ENCODE data around the gene NKAPL. TPM values are rescaled to one million over a fixed set of nuclear protein-coding genes. Genes with fewer than 3 reads are reported as not detected.

The NKAPL gene
- total RNA-seq, 1 donor, result 1.7 TPM

DNA sequence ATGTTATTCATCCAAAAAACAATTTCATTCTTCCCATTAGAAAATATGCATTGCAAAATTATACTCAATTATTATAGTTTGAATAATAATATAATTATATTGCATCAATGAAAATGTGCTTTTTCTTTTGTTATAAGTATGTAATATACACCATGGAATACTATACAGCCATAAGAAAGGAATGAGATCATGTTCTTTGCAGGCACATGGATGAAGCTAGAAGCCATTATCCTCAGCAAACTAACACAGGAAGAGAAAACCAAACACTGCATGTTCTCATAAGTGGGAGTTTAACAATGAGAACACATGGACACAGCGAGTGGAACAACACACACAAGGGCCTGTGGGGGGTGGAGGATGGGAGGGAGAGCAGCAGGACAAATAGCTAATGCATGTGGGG lies 2.1 kb upstream of the NKAPL start:
- TF ChIP-seq, protein P1, sequence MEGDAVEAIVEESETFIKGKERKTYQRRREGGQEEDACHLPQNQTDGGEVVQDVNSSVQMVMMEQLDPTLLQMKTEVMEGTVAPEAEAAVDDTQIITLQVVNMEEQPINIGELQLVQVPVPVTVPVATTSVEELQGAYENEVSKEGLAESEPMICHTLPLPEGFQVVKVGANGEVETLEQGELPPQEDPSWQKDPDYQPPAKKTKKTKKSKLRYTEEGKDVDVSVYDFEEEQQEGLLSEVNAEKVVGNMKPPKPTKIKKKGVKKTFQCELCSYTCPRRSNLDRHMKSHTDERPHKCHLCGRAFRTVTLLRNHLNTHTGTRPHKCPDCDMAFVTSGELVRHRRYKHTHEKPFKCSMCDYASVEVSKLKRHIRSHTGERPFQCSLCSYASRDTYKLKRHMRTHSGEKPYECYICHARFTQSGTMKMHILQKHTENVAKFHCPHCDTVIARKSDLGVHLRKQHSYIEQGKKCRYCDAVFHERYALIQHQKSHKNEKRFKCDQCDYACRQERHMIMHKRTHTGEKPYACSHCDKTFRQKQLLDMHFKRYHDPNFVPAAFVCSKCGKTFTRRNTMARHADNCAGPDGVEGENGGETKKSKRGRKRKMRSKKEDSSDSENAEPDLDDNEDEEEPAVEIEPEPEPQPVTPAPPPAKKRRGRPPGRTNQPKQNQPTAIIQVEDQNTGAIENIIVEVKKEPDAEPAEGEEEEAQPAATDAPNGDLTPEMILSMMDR (IDR thresholded peaks at IDR 0.05; ENCODE audit: insufficient read depth, low read depth, low read length), result no peak
- H3K4me3 ChIP-seq (ENCODE audit: low read depth, low read length), result no peak overlapping the region
- DNase-seq (ENCODE audit: low read depth), result no peak

DNA sequence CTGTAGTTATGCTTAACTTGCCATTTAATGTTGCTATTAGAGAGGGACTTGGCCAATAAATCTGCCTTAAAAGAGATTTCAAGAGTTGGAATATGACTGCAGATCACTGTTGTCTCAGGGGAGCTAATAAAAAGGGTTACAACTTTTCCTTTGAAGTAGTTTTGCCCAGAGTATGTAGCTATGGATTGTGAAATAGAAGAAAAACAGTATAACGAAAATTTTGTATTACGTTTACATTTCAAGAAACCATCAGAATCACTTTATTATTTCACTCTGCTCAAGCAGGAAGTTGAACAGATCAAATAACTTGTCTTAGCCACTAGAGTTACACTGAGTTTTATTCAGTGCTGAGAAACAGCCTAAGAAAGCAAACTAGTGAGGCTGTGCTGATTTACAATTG lies 4.8 kb downstream of the NKAPL start:
- H3K4me3 ChIP-seq (ENCODE audit: low read depth, low read length), result no peak overlapping the region
- TF ChIP-seq, protein P1 (IDR thresholded peaks at IDR 0.05; ENCODE audit: insufficient read depth, low read depth, low read length), result no peak
- DNase-seq (ENCODE audit: low read depth), result no peak

DNA sequence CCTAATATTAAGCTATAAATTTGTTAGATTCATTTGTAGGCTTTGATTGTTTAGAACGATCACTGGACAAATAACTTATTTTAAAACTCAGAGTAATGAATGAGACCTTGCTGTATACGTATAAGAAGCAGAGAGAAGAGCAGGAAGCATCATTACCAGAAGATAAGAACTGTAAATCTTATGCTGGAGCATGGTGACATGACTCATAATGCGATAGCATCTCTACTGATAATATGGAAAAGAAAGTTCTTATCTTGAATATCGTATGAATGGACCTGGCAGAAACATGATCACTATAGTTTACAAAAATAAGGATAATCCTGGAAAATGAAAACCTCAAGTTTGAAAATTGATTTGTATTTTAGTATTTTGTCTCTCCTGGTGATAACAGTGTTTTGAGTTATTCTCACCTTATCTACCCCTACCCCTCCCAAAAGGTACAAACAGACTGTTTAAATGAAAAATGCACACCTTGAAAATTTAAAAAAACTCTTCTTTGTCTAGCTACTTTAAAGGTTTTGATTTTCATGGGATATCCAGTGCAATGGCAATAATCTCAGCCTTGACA lies 5.8 kb downstream of the NKAPL start:
- no peak for DNase-seq (ENCODE audit: low read depth)
- no peak overlapping the region for H3K4me3 ChIP-seq (ENCODE audit: low read depth, low read length)
- TF ChIP-seq, protein P1 (IDR thresholded peaks at IDR 0.05; ENCODE audit: insufficient read depth, low read depth, low read length), result no peak

DNA sequence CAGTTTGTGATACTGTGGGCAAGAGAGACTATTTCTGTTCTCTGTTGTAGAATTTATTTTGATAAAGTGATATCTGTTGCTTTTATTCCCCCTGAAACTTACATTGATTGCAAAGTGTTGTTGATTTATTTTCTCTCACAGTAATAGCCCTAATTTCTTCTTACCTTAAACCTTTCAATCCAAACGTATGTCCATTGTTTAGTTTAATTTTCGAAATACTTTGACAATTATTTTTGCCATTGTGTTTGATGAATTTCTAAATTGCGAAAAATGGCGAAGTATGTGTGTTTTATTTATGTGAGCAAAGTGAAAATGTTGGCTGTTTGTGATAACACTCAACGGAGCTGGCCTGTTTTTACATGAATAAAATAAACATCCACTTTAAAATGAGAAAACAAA lies 7.5 kb downstream of the NKAPL start:
- TF ChIP-seq, protein P1 (IDR thresholded peaks at IDR 0.05; ENCODE audit: insufficient read depth, low read depth, low read length), result no peak
- peak overlapping the region; percentile 80 for H3K4me3 ChIP-seq (ENCODE audit: low read depth, low read length)
- no peak for DNase-seq (ENCODE audit: low read depth)

DNA sequence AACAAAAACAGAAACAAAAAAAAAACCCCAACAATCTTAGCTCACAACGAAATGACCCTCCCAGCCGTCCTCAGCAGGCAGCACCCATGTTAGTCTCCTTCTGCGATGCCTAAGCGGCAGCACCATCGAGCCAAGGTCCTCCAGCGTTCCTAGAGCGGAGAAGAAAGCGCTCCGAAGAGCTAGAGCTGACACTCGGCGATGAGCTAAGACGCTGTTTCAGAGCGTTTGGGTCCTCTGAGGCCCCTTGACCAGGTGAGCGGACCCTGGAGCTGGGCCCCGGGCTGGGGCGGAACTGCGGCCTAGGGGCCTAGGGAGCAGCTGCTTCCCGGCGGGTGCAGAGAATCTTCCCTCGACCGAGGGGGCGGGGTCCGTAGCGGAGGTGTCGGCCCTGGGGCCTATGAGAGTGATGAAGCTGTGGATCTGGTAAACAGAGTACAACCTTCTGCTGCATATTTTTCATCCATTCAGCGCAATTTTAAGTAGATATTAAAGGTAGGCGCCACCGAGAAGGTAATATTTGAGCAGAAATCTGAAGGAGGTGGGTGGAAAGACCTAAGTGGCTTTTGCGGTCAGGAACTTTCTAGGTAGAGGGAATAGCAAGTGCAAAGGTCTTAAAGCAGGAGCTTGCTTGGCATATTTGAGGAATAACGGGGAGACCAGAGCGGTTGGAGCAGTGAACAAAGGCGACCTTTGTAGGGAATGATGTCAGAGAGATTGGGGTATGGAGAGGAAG lies 8.0 kb downstream of the NKAPL start, which contains the start of gene ZSCAN26:
Gene ZSCAN26 (plus strand): TSS at position 182 of the 733 bp plus-strand sequence. CDS start 4,777 bp downstream, outside the sequence.
- H3K4me3 ChIP-seq (ENCODE audit: low read depth, low read length), result peak within 1 kb of the TSS; percentile 80
- peak; percentile 86 for DNase-seq (ENCODE audit: low read depth)
- TF ChIP-seq, protein P1 (IDR thresholded peaks at IDR 0.05; ENCODE audit: insufficient read depth, low read depth, low read length), result no peak

DNA sequence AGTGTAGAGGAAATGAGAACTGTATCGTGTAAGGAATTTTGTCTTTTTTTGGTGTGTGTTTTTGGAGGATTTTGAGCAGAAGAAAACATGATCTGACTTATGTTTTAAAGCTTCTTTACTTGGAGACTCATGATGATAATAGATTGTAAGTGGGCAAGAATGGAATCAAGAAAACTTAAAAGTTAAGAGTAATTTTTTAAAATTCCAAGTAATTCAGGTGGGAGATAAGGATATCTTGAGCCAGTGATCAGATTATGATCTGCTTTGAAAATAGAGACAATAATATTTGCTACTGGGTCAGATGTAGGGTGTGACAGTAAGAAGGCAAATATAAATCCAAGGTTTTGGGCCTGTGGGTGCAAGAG lies 8.6 kb downstream of the NKAPL start:
- H3K4me3 ChIP-seq (ENCODE audit: low read depth, low read length), result peak overlapping the region; percentile 80
- TF ChIP-seq, protein P1 (IDR thresholded peaks at IDR 0.05; ENCODE audit: insufficient read depth, low read depth, low read length), result no peak
- no peak for DNase-seq (ENCODE audit: low read depth)
